Measurements from ENCODE around the gene RUSC2.
"Not testable (repeated sequence)": the region's sequence is repeated elsewhere in the genome, so short reads cannot be mapped to it uniquely, and the experiment has no call there.

RUSC2 gene

DNA sequence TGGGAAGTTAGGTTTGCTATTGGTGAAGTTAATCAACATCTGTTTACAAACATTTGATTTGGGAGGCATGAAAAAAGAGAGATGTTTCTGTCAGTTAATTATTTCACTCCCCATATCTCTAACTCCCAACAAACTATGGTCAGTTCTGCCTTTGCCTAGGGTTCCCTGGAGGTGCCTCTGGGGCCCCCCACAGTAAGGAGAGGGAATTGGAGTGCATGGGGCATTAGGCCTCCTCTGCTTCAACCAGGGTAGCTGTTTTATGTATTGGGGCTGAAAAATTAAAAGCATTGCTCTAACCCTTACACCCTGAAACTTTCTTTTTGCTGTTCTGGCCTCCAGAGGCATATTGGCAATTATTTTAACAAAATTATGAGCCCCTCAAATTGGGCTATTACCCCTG, 32.3 kb downstream of the RUSC2 start:
- FAIRE-seq, result no peak

DNA sequence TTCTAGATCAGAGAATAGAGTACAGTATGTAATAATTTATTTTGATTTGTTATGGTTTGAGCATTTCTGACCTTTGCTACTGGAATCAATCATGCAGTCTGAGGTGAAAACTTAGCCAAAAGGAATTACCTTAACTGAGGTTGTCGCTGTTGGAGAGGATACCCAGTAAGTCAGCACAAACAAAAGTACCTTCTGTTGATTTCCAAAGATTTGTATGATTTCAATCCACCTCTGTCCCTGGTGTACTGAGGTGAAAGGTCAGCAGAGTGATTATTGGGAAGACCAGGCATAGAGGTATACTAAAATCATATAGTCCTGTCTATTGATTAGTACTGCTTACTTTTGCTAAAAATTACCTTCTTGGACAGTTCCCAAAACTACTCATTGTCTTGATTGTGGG, 32.8 kb downstream of the RUSC2 start:
- FAIRE-seq, result no peak

DNA sequence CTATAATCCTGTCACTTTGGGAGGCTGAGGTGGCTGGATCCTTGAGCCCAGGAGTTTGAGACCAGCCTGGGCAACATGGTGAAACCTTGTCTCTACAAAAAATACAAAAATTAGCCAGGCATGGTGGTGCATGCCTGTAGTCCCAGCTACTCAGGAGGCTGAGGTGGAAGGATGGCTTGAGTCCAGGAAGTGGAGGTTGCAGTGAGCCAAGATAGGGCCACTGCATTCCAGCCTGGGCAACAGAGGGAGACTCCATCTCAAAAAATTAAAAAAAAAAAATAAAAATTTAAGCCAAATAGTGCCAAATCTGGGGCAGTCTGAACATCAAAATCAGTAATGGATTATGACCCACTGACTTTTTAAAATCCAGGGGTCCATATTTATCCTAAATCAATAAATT, 33.6 kb downstream of the RUSC2 start:
- not testable (repeated sequence) for FAIRE-seq

DNA sequence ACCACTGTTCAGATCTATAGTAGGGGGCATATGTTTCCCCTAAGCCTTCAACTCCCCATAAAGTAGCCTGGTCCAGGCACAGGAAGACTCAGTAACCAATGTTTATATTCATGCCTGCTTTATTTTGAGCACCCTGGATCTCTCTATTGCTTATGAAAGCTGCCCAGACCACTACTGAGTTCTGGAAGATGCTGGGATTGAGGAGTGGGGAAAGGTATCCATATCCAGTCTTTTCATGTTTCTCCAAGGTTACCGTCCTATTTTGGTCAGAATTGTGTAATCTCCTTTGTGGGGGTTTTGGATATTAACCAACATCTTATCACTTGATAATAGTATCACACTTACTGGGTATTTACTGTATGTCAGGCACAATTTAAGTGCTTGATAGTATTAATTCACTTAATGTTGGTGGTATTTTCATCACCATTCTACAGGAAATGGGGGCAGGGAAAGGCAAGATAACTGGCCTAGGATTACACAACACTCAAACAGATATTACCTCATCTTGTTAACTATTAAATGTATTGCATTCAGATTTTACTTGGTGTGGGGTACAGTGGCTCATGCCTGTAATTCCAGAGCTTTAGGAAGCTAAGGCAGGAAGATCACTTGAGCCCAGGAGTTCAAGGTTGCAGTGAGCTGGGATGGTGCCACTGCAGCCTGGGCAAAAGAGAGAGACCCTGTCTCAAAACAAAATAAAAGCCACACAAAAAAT, 36.3 kb downstream of the RUSC2 start:
- no peak for FAIRE-seq

DNA sequence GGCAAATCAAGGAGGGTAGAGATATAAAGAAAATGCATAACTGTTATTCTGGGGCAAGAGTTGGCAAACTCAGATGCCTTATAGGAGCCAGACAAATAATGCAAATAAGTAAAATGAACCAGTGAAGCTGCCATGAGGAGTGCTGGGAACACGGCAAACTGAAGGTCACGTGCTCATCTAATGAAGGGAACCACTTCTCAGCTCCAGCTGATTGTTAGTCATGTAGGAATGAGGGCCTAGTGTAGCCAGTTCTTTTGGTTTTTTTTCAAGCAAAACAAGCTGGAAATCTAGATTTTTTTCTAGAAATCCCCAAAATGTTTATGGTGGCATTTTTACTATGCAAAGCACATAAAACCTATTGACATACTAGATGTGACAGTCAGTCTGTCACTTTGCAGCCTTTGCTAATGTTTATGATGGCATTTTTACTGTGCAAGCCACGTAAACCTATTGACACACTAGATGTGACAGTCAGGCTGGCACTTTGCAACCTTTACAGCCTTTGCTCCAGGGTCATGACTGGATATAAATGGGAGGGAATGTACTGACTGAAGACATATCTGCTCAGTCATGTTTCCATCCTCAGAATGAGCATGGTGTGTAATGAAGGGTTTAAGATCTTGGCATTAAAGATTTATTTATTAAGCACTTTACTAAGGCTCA, 39.4 kb downstream of the RUSC2 start:
- no peak for FAIRE-seq

DNA sequence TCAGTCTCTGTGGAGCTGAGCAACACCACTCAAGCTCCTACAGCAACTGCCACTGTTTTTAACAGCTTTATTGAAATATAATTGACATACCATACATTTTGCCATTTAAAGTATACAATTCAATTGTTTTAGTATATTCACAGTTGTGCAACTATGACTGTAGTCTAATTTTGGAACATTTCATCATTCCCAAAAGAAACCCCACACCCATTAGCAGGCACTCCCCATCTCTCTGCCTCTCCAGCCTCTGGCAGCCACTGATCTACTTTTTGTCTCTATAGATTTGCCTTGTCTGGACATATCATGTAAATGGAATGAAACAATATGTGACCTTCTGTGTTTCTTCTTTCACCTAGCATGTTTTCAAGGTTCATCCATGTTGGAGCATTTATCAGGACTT, 43.5 kb downstream of the RUSC2 start:
- FAIRE-seq, result no peak

DNA sequence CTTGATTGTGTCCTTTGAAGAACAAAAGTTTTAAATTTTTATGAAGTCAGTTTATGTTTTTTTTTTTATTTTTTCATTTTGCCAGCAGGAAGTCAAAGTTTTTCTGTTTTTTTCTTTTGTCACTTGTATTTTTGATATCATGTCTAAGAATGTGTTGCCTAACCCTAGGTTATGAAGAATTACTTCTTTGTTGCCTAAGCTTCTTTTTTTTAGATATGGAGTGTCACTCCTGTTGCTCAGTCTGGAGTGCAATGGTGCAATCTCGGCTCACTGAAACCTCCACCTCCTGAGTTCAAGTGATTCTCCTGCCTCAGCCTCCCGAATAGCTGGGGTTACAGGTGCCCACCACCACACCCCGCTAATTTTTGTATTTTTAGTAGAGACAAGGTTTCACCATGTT, 45.0 kb downstream of the RUSC2 start:
- not testable (repeated sequence) for FAIRE-seq

DNA sequence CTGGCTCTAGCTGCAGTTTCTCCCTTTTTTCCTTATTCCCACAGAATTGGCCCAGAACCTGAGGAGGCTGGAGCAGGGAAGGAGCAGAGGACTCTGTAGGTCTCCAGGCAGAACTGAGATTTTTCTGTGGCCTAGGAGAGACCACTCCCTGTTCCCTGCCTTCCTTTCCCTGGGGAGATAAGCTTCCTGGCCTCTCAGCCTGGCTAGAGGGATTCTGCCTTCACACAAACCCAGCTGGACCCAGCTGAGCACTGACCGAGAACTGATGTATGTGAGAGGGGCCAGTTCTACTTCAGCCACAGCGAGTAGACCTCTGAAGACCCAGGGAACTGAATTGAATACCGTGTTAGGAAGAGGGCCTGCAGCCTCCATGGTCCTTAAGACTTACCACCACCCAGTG, 48.0 kb downstream of the RUSC2 start:
- no peak for FAIRE-seq

DNA sequence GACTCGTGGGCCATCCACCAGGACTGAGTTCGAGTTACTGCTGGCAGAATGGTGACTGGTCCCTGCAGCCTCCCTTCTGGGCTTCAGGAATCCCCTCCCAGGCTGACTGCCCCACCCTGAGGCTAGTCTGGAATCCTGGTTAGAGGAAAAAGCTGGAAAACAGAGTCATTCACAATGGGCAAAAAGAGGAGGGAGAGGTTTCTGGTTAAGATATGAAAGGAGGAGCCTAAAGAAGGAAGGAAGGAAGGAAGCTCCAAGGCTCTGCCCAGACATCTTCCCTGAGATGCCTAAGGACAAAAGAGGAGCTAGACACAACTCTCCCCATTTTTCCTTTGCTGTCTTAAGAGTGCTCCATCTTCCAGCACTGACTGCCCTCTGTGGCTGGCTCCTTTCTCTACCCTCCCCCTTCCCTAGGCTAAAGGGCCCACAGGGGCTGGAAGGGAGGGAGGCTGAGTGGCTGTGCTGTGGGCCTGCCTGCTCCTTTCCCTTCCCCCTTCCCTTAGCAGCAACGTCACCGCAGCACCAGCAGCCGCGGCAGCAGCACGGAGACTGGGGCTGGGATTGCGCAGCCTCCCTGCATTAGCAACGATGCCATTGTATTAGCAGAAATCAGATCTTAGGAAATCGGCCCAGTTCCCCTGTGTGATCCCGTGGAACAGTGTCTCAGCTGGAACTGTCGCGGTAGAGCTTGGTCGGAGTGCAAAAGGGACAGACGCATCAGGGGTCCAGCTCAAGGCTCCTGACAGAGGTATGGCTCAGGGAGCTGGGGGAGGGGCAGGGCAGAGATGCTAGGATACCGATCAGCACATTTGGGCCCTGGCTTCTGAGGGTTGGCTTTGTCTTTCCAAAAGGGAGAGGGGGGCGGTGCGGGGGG, 48.7 kb downstream of the RUSC2 start:
- no peak for FAIRE-seq

Measured in G401.6 (cell line).